NCI-H1930 (cell line): ENCODE measurements around the gene MIA.
"Not testable (repeated sequence)": the region's sequence is repeated elsewhere in the genome, so short reads cannot be mapped to it uniquely, and the experiment has no call there.

ENCODE experiments used
- DNase-seq, 2 experiments: peaks; one replicate each; lab custom pipeline; 2025; lab: John Stamatoyannopoulos, UW

MIA gene

DNA sequence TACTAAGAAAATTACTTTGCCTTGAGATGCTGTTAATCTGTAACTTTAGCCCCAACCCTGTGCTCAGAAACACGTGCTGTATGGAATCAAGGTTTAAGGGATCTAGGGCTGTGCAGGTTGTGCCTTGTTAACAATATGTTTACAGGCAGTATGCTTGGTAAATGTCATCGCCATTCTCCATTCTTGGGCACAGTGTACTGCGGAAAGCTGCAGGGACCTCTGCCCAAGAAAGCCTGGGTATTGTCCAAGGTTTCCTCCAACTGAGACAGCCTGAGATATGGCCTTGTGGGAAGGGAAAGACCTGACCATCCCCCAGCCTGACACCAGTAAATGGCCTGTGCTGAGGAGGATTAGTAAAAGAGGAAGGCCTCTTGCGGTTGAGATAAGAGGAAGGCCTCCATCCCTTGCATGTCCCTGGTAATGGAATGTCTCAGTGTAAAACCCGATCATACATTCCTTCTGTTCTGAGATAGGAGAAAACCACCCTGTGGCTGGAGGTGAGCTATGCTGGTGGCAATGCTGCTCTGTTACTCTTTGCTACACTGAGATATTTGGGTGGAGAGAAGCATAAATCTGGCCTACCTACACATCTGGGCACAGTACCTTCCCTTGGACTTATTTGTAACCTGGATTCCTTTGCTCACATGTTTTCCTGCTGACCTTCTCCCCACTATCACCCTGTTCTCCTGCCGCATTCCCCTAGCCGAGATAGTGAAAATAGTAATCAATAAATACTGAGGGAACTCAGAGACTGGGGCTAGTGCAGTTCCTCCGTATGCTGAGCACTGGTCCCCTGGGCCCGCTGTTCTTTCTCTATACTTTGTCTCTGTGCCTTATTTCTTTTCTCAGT lies 47.6 kb downstream of the MIA start:
- DNase-seq, result not testable (repeated sequence)

DNA sequence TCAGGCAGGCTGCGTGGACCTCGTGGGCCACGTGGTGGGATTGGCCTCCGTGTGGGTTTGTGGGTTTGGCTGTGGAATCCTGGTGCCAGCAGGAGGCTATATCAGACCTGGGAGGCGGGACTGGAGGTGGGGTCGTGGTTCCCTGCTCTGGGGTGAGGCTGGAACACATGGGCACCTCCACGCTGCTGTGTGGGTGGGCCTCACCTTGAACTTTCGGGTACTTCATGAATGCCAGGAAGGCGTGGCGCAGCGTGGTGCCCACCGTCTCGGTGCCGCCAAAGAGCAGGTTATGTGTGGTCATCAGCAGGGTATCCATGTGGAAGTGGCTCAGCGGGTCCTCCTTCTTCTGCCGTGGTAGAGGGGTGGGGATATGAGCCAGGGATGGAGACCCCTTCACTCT lies 49.6 kb downstream of the MIA start:
- not testable (repeated sequence) for DNase-seq

DNA sequence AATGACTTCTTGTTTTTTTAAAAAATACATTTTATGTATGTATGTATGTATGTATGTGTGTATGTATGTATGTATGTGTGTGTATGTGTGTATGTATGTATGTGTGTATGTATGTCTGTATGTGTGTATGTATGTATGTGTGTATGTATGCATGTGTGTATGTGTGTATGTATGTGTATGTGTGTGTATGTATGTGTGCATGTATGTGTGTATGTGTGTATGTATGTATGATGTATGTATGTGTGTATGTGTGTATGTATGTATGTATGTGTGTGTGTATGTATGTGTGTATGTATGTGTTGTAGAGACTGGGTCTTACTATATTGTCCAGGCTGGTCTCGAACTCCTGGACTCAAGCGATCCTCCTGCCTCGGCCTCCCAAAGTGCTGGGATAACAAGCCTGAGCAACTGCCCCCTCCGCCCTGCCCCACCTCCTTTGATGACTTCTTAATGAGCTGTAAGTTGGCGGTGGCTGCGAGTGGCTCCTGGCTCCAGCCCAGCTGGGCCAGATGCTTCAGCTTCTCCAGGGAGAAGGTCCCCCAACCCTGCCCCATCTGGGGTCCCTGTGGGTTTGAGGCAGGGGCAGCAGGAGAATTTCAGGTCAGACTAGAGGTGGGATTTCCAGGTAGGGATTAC lies 50.3 kb downstream of the MIA start:
- DNase-seq, result not testable (repeated sequence)

DNA sequence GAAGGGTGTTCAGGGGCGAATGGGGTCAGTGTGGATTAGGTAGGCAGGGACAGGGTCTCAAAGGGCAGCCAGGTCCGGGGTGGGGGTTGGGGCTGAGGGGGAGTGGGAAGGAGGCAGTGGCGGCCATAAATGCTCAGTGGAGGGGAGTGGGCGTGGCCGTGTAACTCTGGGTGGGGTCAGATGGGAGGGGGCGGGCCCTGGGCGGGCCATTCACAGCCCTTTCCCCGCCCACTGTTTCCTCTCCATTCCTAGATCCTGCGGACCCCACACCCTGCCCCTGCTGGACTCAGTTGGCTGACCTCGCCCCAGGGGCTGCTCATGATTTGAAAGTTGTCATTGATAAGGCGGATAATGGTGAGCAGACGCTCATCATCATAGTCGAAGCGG lies 51.0 kb downstream of the MIA start:
- not testable (repeated sequence) for DNase-seq

DNA sequence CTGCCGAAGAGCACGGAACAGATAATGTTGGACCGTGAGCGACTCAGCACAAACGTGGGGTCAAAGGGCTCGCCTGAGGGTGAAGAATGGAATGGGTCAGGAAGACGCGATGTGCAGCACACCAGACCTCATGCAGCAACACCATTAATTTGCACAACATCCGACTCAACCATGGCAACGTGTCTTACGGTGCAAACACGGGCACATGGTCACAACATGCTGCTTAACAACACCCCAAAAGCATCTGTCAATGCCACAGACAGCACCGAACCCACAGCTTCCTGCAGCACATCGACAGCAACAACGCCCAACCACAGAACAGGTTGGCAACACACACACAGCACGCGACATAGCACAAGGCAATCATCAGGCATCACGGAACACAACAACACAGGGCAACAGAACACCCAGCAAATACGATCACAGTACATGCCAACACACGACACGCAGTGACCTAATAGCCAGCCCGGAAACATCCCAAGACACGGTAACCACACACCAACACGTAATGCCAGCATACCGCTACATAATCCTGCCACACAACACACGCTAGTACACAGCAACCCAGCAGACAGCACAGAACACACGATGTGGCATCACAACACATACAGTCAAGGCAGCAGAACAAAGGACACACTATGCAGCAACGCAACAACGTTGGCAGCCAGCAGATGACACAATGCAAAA lies 51.5 kb downstream of the MIA start:
- not testable (repeated sequence) for DNase-seq
